Measurements from ENCODE around the gene CCDC85C. TPM values are rescaled to one million over a fixed set of nuclear protein-coding genes. Genes with fewer than 3 reads are reported as not detected.

The CCDC85C gene
- total RNA-seq, 1 experiment from 2014 or later = 35.8 TPM

- POLR2A ChIA-PET = no interaction called here
- ATAC-seq (no peak), DNase-seq (ENCODE audit: low spot score) (no peak)
- H3K27me3 Mint-ChIP-seq (ENCODE audit: low read depth) = peaks cover 5% of the 10 kb centered on the region; the same call in 1 of the 2 replicates
- no peak overlapping the region for H3K4me3 Mint-ChIP-seq
- H3K4me1 Mint-ChIP-seq = peaks cover 77% of the 10 kb centered on the region
- CTCF ChIA-PET = no interaction called here
- no peaks in the 10 kb centered on the region for H3K9me3 Mint-ChIP-seq
- H3K27ac Mint-ChIP-seq = no peak overlapping the region
- H3K36me3 Mint-ChIP-seq = no peaks in the 10 kb centered on the region
- TF ChIP-seq ZNF138 (CRISPR knock-in tag; conservative IDR thresholded peaks at IDR 0.05) (no peak), AFF4 (CRISPR knock-in tag; IDR thresholded peaks at IDR 0.05; ENCODE audit: borderline replicate concordance) (no peak), NFYB (CRISPR knock-in tag; conservative IDR thresholded peaks at IDR 0.05; ENCODE audit: low read depth) (no peak)
Measured at GRCh38 chr14:99568567-99569560, 35.1 kb downstream of the CCDC85C start.

DNA sequence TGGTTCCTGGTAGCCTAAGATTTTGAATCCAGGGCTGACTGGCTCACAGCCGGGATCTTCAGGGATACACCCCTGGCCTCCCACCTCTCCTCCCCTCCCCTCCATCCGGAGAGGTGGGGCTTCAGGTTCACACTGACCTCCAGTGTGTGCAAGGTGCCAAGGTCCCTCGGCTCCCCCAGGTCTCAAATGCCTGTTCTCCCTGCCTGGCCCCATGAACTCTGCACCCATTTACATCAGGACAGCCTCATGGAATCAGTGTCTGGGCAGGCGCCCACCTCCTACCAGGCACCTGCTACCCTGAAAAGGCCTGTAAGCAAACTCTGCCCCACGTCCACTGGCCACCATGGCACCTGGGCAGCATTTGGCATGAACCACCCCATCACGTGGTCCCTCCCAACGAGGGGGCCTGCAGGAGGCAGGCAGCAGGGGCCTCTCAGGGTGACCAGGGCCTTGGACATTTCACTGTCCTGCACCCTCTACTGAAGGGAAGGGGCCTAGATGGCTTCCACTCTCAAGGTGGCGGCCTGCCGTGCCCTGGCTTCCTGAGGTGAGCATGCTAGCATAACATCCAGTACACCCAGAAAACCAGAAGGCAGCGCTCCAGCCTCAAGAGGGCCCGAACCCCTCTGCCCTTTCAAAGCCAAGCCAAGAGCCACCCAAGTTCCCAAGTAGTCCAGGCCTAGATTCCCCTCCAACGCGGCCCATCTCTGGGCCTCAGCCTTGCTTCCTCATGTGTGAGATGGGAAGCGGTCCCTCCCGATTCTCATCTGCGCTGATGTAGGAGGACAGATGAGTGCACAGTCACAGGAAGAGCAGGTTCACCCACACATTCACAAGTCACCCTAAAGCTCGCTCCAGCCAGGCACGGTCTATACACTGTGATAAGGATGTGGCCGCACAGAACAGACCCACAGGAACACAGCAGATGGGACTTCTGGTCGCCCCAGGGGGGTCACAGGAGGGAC lies 37.3 kb downstream of the CCDC85C start:
- no peaks in the 10 kb centered on the region for H3K27me3 Mint-ChIP-seq (ENCODE audit: low read depth)
- no peaks in the 10 kb centered on the region for H3K36me3 Mint-ChIP-seq
- CTCF ChIA-PET = no interaction called here
- POLR2A ChIA-PET = interaction anchor here (0.6 kb wide), 1 partner anchor 117 kb away, joined by 4 read pairs; the partner anchor contains the start of gene CYP46A1
- no peak for ATAC-seq
- no peak for DNase-seq (ENCODE audit: low spot score)
- H3K9me3 Mint-ChIP-seq = no peaks in the 10 kb centered on the region
- no peak overlapping the region for H3K4me3 Mint-ChIP-seq
- H3K27ac Mint-ChIP-seq = peak overlapping the region; percentile 93
- TF ChIP-seq TEAD4 (CRISPR knock-in tag; IDR thresholded peaks at IDR 0.05) (no peak), JAZF1 (CRISPR knock-in tag; IDR thresholded peaks at IDR 0.05) (no peak), EMX1 (CRISPR knock-in tag; IDR thresholded peaks at IDR 0.05) (no peak), ZNF138 (CRISPR knock-in tag; conservative IDR thresholded peaks at IDR 0.05) (no peak), GABPB1 (CRISPR knock-in tag; IDR thresholded peaks at IDR 0.05) (peak; percentile 75)
- TF ChIP-seq, protein P1, sequence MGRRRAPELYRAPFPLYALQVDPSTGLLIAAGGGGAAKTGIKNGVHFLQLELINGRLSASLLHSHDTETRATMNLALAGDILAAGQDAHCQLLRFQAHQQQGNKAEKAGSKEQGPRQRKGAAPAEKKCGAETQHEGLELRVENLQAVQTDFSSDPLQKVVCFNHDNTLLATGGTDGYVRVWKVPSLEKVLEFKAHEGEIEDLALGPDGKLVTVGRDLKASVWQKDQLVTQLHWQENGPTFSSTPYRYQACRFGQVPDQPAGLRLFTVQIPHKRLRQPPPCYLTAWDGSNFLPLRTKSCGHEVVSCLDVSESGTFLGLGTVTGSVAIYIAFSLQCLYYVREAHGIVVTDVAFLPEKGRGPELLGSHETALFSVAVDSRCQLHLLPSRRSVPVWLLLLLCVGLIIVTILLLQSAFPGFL (CRISPR knock-in tag; IDR thresholded peaks at IDR 0.05; ENCODE audit: borderline replicate concordance) = no peak
- TF ChIP-seq, protein P2, sequence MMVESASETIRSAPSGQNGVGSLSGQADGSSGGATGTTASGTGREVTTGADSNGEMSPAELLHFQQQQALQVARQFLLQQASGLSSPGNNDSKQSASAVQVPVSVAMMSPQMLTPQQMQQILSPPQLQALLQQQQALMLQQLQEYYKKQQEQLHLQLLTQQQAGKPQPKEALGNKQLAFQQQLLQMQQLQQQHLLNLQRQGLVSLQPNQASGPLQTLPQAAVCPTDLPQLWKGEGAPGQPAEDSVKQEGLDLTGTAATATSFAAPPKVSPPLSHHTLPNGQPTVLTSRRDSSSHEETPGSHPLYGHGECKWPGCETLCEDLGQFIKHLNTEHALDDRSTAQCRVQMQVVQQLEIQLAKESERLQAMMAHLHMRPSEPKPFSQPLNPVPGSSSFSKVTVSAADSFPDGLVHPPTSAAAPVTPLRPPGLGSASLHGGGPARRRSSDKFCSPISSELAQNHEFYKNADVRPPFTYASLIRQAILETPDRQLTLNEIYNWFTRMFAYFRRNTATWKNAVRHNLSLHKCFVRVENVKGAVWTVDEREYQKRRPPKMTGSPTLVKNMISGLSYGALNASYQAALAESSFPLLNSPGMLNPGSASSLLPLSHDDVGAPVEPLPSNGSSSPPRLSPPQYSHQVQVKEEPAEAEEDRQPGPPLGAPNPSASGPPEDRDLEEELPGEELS (CRISPR knock-in tag; IDR thresholded peaks at IDR 0.05) = no peak
- peaks cover 79% of the 10 kb centered on the region for H3K4me1 Mint-ChIP-seq

- ATAC-seq (no peak), DNase-seq (ENCODE audit: low spot score) (no peak)
- peaks cover 76% of the 10 kb centered on the region for H3K4me1 Mint-ChIP-seq
- ChIA-PET POLR2A (no interaction called here), CTCF (interaction anchor here (1.0 kb wide), 1 partner anchor 62 kb away, joined by 7 read pairs; no protein-coding TSS in a partner anchor)
- H3K4me3 Mint-ChIP-seq = no peak overlapping the region
- no peak overlapping the region for H3K27ac Mint-ChIP-seq
- no peaks in the 10 kb centered on the region for H3K27me3 Mint-ChIP-seq (ENCODE audit: low read depth)
- no peaks in the 10 kb centered on the region for H3K36me3 Mint-ChIP-seq
- no peaks in the 10 kb centered on the region for H3K9me3 Mint-ChIP-seq
- TF ChIP-seq, protein P3, sequence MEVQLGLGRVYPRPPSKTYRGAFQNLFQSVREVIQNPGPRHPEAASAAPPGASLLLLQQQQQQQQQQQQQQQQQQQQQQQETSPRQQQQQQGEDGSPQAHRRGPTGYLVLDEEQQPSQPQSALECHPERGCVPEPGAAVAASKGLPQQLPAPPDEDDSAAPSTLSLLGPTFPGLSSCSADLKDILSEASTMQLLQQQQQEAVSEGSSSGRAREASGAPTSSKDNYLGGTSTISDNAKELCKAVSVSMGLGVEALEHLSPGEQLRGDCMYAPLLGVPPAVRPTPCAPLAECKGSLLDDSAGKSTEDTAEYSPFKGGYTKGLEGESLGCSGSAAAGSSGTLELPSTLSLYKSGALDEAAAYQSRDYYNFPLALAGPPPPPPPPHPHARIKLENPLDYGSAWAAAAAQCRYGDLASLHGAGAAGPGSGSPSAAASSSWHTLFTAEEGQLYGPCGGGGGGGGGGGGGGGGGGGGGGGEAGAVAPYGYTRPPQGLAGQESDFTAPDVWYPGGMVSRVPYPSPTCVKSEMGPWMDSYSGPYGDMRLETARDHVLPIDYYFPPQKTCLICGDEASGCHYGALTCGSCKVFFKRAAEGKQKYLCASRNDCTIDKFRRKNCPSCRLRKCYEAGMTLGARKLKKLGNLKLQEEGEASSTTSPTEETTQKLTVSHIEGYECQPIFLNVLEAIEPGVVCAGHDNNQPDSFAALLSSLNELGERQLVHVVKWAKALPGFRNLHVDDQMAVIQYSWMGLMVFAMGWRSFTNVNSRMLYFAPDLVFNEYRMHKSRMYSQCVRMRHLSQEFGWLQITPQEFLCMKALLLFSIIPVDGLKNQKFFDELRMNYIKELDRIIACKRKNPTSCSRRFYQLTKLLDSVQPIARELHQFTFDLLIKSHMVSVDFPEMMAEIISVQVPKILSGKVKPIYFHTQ (CRISPR knock-in tag; IDR thresholded peaks at IDR 0.05) = no peak
- TF ChIP-seq ZNF425 (CRISPR knock-in tag; conservative IDR thresholded peaks at IDR 0.05) (no peak), IRF1 (CRISPR knock-in tag; IDR thresholded peaks at IDR 0.05) (no peak)
Measured at GRCh38 chr14:99566009-99566389, 38.0 kb downstream of the CCDC85C start.
